ENCODE results near the gene RNF114.

Gene RNF114

GRCh38 chr20:49915380-49916145 is 20.6 kb upstream of the RNF114 start, which contains the start of gene SPATA2 (continued):
- TF ChIP-seq ZNF513 (tag by site-specific recombination; IDR thresholded peaks at IDR 0.05) = no peak
- TF ChIP-seq ZNF404 (tag by site-specific recombination; IDR thresholded peaks at IDR 0.05) = no peak
- TF ChIP-seq GLIS1 (tag by site-specific recombination; IDR thresholded peaks at IDR 0.05) = 0 out of 2 replicates have a peak, but pooled peaks have one; percentile 26
- no peak for TF ChIP-seq TRIM28 (IDR thresholded peaks at IDR 0.05; ENCODE audit: borderline replicate concordance, low read length)
- no peak for TF ChIP-seq KLF17 (tag by site-specific recombination; IDR thresholded peaks at IDR 0.05)
- TF ChIP-seq, protein P1, sequence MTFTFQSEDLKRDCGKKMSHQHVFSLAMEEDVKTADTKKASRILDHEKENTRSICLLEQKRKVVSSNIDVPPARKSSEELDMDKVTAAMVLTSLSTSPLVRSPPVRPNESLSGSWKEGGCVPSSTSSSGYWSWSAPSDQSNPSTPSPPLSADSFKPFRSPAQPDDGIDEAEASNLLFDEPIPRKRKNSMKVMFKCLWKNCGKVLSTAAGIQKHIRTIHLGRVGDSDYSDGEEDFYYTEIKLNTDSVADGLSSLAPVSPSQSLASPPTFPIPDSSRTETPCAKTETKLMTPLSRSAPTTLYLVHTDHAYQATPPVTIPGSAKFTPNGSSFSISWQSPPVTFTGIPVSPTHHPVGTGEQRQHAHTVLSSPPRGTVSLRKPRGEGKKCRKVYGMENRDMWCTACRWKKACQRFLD (tag by site-specific recombination; IDR thresholded peaks at IDR 0.05) = no peak
- TF ChIP-seq FEZF1 (tag by site-specific recombination; IDR thresholded peaks at IDR 0.05) = no peak
- no peak for TF ChIP-seq ZNF292 (tag by site-specific recombination; IDR thresholded peaks at IDR 0.05; ENCODE audit: borderline replicate concordance, low read depth)
- no peak for TF ChIP-seq ZNF624 (tag by site-specific recombination; IDR thresholded peaks at IDR 0.05)
- TF ChIP-seq, protein P2, sequence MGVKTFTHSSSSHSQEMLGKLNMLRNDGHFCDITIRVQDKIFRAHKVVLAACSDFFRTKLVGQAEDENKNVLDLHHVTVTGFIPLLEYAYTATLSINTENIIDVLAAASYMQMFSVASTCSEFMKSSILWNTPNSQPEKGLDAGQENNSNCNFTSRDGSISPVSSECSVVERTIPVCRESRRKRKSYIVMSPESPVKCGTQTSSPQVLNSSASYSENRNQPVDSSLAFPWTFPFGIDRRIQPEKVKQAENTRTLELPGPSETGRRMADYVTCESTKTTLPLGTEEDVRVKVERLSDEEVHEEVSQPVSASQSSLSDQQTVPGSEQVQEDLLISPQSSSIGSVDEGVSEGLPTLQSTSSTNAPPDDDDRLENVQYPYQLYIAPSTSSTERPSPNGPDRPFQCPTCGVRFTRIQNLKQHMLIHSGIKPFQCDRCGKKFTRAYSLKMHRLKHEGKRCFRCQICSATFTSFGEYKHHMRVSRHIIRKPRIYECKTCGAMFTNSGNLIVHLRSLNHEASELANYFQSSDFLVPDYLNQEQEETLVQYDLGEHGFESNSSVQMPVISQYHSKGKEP (tag by site-specific recombination; IDR thresholded peaks at IDR 0.05) = no peak
- TF ChIP-seq AEBP2 (tag by site-specific recombination; IDR thresholded peaks at IDR 0.05; ENCODE audit: borderline replicate concordance) = no peak
- TF ChIP-seq ZNF335 (tag by site-specific recombination; conservative IDR thresholded peaks at IDR 0.05) = peak; percentile 47
- no peak for TF ChIP-seq ZNF221 (tag by site-specific recombination; IDR thresholded peaks at IDR 0.05; ENCODE audit: borderline replicate concordance)
- TF ChIP-seq MZF1 (tag by site-specific recombination; IDR thresholded peaks at IDR 0.05; ENCODE audit: borderline replicate concordance) = no peak
- TF ChIP-seq ZNF792 (tag by site-specific recombination; IDR thresholded peaks at IDR 0.05) = no peak
- TF ChIP-seq, protein P3, sequence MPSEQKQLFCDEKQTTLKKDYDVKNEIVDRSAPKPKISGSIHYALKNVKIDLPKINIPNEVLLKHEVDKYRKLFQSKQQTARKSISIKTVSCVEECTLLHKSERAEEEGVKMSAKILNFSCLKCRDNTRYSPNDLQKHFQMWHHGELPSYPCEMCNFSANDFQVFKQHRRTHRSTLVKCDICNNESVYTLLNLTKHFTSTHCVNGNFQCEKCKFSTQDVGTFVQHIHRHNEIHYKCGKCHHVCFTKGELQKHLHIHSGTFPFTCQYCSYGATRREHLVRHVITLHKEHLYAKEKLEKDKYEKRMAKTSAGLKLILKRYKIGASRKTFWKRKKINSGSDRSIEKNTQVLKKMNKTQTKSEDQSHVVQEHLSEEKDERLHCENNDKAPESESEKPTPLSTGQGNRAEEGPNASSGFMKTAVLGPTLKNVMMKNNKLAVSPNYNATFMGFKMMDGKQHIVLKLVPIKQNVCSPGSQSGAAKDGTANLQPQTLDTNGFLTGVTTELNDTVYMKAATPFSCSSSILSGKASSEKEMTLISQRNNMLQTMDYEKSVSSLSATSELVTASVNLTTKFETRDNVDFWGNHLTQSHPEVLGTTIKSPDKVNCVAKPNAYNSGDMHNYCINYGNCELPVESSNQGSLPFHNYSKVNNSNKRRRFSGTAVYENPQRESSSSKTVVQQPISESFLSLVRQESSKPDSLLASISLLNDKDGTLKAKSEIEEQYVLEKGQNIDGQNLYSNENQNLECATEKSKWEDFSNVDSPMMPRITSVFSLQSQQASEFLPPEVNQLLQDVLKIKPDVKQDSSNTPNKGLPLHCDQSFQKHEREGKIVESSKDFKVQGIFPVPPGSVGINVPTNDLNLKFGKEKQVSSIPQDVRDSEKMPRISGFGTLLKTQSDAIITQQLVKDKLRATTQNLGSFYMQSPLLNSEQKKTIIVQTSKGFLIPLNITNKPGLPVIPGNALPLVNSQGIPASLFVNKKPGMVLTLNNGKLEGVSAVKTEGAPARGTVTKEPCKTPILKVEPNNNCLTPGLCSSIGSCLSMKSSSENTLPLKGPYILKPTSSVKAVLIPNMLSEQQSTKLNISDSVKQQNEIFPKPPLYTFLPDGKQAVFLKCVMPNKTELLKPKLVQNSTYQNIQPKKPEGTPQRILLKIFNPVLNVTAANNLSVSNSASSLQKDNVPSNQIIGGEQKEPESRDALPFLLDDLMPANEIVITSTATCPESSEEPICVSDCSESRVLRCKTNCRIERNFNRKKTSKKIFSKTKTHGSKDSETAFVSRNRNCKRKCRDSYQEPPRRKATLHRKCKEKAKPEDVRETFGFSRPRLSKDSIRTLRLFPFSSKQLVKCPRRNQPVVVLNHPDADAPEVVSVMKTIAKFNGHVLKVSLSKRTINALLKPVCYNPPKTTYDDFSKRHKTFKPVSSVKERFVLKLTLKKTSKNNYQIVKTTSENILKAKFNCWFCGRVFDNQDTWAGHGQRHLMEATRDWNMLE (tag by site-specific recombination; conservative IDR thresholded peaks at IDR 0.05; ENCODE audit: low read depth) = peak; percentile 100
- no peak for TF ChIP-seq PRDM6 (tag by site-specific recombination; IDR thresholded peaks at IDR 0.05)
- TF ChIP-seq ZBTB21 (tag by site-specific recombination; IDR thresholded peaks at IDR 0.05) = peak; percentile 89
- TF ChIP-seq ZNF692 (tag by site-specific recombination; IDR thresholded peaks at IDR 0.05) = no peak
- no peak for TF ChIP-seq KLF7 (tag by site-specific recombination; IDR thresholded peaks at IDR 0.05; ENCODE audit: borderline replicate concordance)
- TF ChIP-seq ZNF311 (tag by site-specific recombination; IDR thresholded peaks at IDR 0.05; ENCODE audit: borderline replicate concordance) = no peak
- TF ChIP-seq ZNF529 (tag by site-specific recombination; IDR thresholded peaks at IDR 0.05; ENCODE audit: insufficient replicate concordance) = no peak
